Fibroblast of lung (primary cell): ENCODE results near the gene KRT3.

Source experiments
- CTCF ChIP-seq, 2 donors: IDR thresholded peaks in 1 of 2; conservative IDR thresholded peaks in 1 of 2; 1 replicate in 1 of 2; 2 replicates in 1 of 2; pipeline ENCODE4 v1.5.1; 2011 to 2012; ENCODE audit warnings: low read length in 2 of 2, control low read depth in 1 of 2, inconsistent platforms in 1 of 2, low read depth in 1 of 2, mild to moderate bottlenecking in 1 of 2
- EZH2 ChIP-seq: IDR thresholded peaks from 2 replicates; pipeline ENCODE4 v1.5.1; 2012; ENCODE audit warnings: low read length, control low read depth, mild to moderate bottlenecking; ENCODE audit errors: missing control alignments

- TF ChIP-seq CTCF (conservative IDR thresholded peaks at IDR 0.05 in 1 of 2, IDR thresholded peaks at IDR 0.05 in 1 of 2; ENCODE audit: low read depth in 1 of 2, low read length in 2 of 2) (no peak), EZH2 (no peak)
Observed at GRCh38 chr12:52824741-52825410, 29.0 kb upstream of the KRT3 start.
